ENCODE results near the gene IGF2BP1. TPM values are rescaled to one million over a fixed set of nuclear protein-coding genes. Genes with fewer than 3 reads are reported as not detected.
"Not testable (repeated sequence)": the region's sequence is repeated elsewhere in the genome, so short reads cannot be mapped to it uniquely, and the experiment has no call there.

Gene IGF2BP1
- polyA plus RNA-seq, 4 donors, result 0.30 to 34.0 (median 0.45) TPM; not detected in 1

DNA sequence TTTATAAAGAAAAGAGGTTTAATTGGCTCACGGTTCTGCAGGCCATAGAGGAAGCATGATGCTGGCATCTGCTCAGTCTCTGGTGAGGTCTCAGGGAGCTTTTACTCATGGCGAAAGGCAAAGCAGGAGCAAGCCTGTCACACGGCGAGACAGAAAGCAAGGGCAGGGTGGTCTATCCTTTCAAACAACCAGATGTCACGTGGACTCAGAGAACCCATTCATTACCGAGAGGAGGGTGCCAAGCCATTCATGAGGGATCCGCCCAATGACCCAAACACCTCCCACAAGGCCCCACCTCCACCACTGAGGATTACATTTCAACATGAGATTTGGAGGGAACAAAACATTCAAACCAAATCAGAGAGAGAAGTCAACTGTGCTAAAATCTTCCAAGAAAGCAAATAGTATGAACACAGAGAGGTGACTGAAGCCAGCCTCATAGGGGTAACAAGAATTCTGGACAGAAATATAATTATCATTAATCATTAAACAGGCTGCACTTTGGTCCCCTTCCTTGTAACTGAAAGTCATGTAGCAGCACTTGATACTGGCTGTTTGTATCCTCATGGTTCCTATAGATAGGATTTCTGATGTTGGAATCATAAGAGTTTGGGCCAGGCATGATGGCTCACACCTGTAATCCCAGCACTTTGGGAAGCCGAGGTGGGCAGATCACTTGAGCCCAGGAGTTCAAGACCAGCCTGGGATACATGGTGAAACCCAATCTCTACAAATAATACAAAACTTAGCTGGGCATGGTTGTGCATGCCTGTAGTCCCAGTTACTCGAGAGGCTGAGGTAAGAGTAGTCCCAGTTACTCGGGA lies 82.9 kb downstream of the IGF2BP1 start:
- FAIRE-seq, result no peak
- Histone ChIP-seq H3K4me1 (ENCODE audit: control insufficient read depth in 3 of 3, insufficient read depth in 2 of 3, low read depth in 1 of 3, low read length in 2 of 3) (peaks cover 0 to 14% (median 0%) of the 10 kb centered on the region in 3 donors), H3K36me3 (ENCODE audit: control insufficient read depth in 3 of 3, insufficient read depth in 2 of 3, low read depth in 1 of 3, low read length in 3 of 3) (no peaks in the 10 kb centered on the region), H3K4me3 (ENCODE audit: low read depth in 1 of 3, low read length in 3 of 3) (no peak overlapping the region), H3K9me3 (ENCODE audit: control insufficient read depth in 2 of 2, insufficient read depth in 1 of 2, low read depth in 1 of 2, low read length in 1 of 2) (peaks cover 0 to 10% of the 10 kb centered on the region in 2 donors), H3K27me3 (ENCODE audit: control insufficient read depth in 3 of 3, insufficient read depth in 3 of 3, low read length in 3 of 3) (peaks cover 0 to 6% (median 0%) of the 10 kb centered on the region in 3 donors), H3K27ac (ENCODE audit: low read depth in 1 of 3, low read length in 2 of 3) (peak overlapping the region; percentile 50 to 93 (median 59))
- 55 to 70% (median 58%) methylated on average over 10 of the region's 10 CpGs for WGBS, 3 donors
- peak; percentile 78 to 85 for DNase-seq

DNA sequence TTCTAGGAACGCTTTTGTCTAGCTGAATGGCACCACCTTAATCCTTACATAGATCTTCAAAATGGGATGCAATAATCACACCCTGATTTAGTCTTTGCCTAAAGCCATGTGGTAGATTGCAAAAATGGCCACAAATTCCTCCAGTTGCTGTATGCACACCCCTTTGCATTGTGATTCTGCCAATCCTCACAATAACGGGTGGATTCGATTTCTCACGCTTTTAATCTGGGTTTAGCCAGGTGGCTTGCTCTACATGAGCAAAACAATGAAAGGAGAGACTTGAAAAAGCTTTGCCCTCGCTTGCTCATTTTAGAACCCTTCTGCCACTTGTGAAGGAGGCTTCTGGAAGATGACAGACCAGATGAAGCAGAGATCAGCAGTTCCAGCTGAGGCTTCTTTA lies 85.0 kb downstream of the IGF2BP1 start:
- peaks cover 0 to 2% (median 0%) of the 10 kb centered on the region in 3 donors for H3K27me3 ChIP-seq (ENCODE audit: control insufficient read depth in 3 of 3, insufficient read depth in 3 of 3, low read length in 3 of 3)
- no peak for FAIRE-seq
- 80 to 92% (median 80%) methylated on average over 5 of the region's 5 CpGs for WGBS, 3 donors

DNA sequence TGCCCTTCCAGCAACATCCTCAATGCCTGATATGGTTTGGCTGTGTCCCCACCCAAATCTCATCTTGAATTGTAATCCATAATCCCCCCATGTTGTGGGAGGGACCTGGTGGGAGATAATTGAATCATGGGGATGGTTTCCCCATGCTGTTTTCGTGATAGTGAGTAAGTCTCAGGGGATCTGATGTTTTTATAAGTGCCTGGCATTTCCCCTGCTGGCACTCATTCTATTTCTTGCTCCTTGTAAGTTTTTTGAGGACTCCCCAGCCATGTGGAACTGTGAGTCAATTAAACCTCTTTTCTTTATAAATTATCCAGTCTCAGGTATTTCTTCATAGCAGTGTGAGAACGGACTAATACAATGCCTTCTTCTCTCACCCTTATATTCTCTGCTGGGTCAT lies 87.9 kb downstream of the IGF2BP1 start:
- H3K36me3 ChIP-seq (ENCODE audit: control insufficient read depth in 3 of 3, insufficient read depth in 2 of 3, low read depth in 1 of 3, low read length in 3 of 3); FAIRE-seq; DNase-seq; H3K27ac ChIP-seq (ENCODE audit: low read depth in 1 of 3, low read length in 2 of 3); H3K4me3 ChIP-seq (ENCODE audit: low read depth in 1 of 3, low read length in 3 of 3); H3K27me3 ChIP-seq (ENCODE audit: control insufficient read depth in 3 of 3, insufficient read depth in 3 of 3, low read length in 3 of 3); H3K9me3 ChIP-seq (ENCODE audit: control insufficient read depth in 2 of 2, insufficient read depth in 1 of 2, low read depth in 1 of 2, low read length in 1 of 2): not testable (repeated sequence)
- 72 to 80% (median 77%) methylated on average over 2 of the region's 2 CpGs for WGBS, 3 donors
- peaks cover 0 to 16% (median 0%) of the 10 kb centered on the region in 3 donors for H3K4me1 ChIP-seq (ENCODE audit: control insufficient read depth in 3 of 3, insufficient read depth in 2 of 3, low read depth in 1 of 3, low read length in 2 of 3)

More for the DNA sequence above, 85.0 kb downstream of the IGF2BP1 start:
- no peak overlapping the region for H3K4me3 ChIP-seq (ENCODE audit: low read depth in 1 of 3, low read length in 3 of 3)
- no peak overlapping the region for H3K27ac ChIP-seq (ENCODE audit: low read depth in 1 of 3, low read length in 2 of 3)
- no peak for DNase-seq
- peaks cover 0 to 20% (median 0%) of the 10 kb centered on the region in 3 donors for H3K4me1 ChIP-seq (ENCODE audit: control insufficient read depth in 3 of 3, insufficient read depth in 2 of 3, low read depth in 1 of 3, low read length in 2 of 3)
- no peaks in the 10 kb centered on the region for H3K36me3 ChIP-seq (ENCODE audit: control insufficient read depth in 3 of 3, insufficient read depth in 2 of 3, low read depth in 1 of 3, low read length in 3 of 3)
- H3K9me3 ChIP-seq (ENCODE audit: control insufficient read depth in 2 of 2, insufficient read depth in 1 of 2, low read depth in 1 of 2, low read length in 1 of 2), result peaks cover 0 to 10% of the 10 kb centered on the region in 2 donors

DNA sequence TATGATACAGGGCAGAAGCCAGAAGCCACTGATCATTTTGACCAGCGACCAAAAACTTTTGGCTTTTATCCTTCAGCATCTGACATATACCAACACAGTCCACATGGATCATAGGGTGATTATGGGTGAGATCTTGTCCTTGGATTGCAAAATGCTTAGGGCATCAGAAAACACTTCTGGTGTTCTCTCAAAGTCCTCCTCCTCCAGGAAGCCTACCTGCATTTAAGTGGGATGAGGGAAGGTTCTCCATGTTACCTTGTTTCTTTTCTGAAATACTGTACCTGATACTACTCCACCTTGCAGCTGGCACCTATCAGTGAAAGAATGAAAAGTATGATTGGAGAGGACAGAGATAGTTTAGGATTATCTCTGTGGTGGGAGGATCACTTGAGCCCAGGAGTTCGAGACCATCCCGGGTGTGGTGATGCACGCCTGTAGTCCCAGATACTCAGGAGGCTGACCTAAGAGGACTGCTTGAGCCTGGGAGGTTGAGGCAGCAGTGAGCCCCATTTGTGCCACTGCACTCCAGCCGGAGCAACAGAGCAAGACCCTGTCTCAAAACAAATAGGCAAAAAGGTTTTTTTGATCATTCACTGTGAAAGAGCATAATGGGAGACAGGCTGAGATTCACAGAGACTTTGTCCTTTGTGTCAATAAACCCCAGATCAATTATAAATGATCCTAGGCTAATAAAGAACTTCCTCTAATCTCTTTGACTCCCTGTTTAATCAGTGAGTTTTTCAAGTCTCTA lies 88.6 kb downstream of the IGF2BP1 start:
- H3K27ac ChIP-seq (ENCODE audit: low read depth in 1 of 3, low read length in 2 of 3), result no peak overlapping the region
- DNase-seq, result no peak
- no peak overlapping the region for H3K4me3 ChIP-seq (ENCODE audit: low read depth in 1 of 3, low read length in 3 of 3)
- no peaks in the 10 kb centered on the region for H3K27me3 ChIP-seq (ENCODE audit: control insufficient read depth in 3 of 3, insufficient read depth in 3 of 3, low read length in 3 of 3)
- no peaks in the 10 kb centered on the region for H3K9me3 ChIP-seq (ENCODE audit: control insufficient read depth in 2 of 2, insufficient read depth in 1 of 2, low read depth in 1 of 2, low read length in 1 of 2)
- FAIRE-seq, result no peak
- H3K36me3 ChIP-seq (ENCODE audit: control insufficient read depth in 3 of 3, insufficient read depth in 2 of 3, low read depth in 1 of 3, low read length in 3 of 3), result no peaks in the 10 kb centered on the region
- 38 to 66% (median 49%) methylated on average over 5 of the region's 5 CpGs for WGBS, 3 donors
- H3K4me1 ChIP-seq (ENCODE audit: control insufficient read depth in 3 of 3, insufficient read depth in 2 of 3, low read depth in 1 of 3, low read length in 2 of 3), result peaks cover 0 to 11% (median 0%) of the 10 kb centered on the region in 3 donors

DNA sequence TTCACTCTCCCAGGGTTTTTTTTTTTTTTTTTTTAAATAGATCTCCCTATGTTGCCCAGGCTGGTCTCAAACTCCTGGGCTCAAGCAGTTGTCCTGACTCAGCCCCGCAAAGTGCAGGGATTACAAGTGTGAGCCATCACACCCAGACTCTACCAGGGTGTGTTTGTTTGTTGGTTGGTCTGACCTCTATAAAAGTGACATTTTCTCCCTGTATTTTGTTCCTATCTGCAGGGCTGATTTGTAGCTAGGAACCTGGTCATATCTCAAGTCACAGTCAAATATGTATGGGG lies 89.1 kb downstream of the IGF2BP1 start:
- no peak for FAIRE-seq
- no peaks in the 10 kb centered on the region for H3K27me3 ChIP-seq (ENCODE audit: control insufficient read depth in 3 of 3, insufficient read depth in 3 of 3, low read length in 3 of 3)
- H3K36me3 ChIP-seq (ENCODE audit: control insufficient read depth in 3 of 3, insufficient read depth in 2 of 3, low read depth in 1 of 3, low read length in 3 of 3), result no peaks in the 10 kb centered on the region
- no peak overlapping the region for H3K27ac ChIP-seq (ENCODE audit: low read depth in 1 of 3, low read length in 2 of 3)
- no peaks in the 10 kb centered on the region for H3K9me3 ChIP-seq (ENCODE audit: control insufficient read depth in 2 of 2, insufficient read depth in 1 of 2, low read depth in 1 of 2, low read length in 1 of 2)
- 0 to 28% (median 20%) methylated on average over 1 of the region's 1 CpG for WGBS, 3 donors
- peaks cover 0 to 11% (median 0%) of the 10 kb centered on the region in 3 donors for H3K4me1 ChIP-seq (ENCODE audit: control insufficient read depth in 3 of 3, insufficient read depth in 2 of 3, low read depth in 1 of 3, low read length in 2 of 3)
- H3K4me3 ChIP-seq (ENCODE audit: low read depth in 1 of 3, low read length in 3 of 3), result no peak overlapping the region
- peak in 1 of 2 donors; percentile 74 for DNase-seq

DNA sequence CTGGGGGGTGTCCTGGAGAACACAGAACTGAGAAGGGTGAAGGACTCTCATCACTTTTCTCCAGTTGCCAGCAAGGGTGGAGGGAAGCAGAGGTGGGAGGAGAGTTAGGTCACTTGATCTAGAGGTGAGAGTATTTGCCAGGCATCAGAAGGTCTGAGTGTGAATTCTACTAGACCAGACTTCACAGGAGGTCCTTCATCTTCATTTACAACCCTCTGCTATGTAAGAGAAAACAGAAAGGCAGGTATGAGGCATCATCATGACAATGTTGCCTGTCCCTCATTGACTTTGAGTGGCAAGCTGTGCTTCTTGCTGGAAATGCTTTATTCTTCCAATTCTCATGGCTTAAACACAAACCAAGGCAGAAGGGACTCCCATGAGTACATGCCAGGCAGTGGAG lies 89.5 kb downstream of the IGF2BP1 start:
- DNase-seq (no peak), FAIRE-seq (no peak)
- Histone ChIP-seq H3K36me3 (ENCODE audit: control insufficient read depth in 3 of 3, insufficient read depth in 2 of 3, low read depth in 1 of 3, low read length in 3 of 3) (no peaks in the 10 kb centered on the region), H3K9me3 (ENCODE audit: control insufficient read depth in 2 of 2, insufficient read depth in 1 of 2, low read depth in 1 of 2, low read length in 1 of 2) (no peaks in the 10 kb centered on the region), H3K27me3 (ENCODE audit: control insufficient read depth in 3 of 3, insufficient read depth in 3 of 3, low read length in 3 of 3) (no peaks in the 10 kb centered on the region), H3K27ac (ENCODE audit: low read depth in 1 of 3, low read length in 2 of 3) (no peak overlapping the region), H3K4me3 (ENCODE audit: low read depth in 1 of 3, low read length in 3 of 3) (no peak overlapping the region), H3K4me1 (ENCODE audit: control insufficient read depth in 3 of 3, insufficient read depth in 2 of 3, low read depth in 1 of 3, low read length in 2 of 3) (peaks cover 0 to 11% (median 0%) of the 10 kb centered on the region in 3 donors)

DNA sequence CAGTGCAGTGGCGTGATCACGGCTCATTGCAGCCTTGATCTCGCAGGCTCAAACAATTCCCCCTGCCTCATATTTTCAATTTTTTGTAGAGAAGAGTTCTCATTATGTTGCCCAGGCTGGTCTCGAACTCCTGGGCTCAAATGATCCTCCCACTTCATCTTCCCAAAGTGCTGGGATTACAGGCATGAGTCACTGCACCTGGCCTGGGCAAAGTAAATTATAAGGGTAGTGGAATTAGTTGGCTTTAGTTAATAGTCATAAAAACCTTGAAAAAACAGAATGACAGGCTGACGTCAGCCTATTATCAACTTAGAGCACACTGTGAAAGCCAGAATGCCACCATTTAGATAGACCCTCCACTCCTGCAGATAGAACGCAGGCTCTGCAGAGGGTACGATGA lies 91.9 kb downstream of the IGF2BP1 start:
- 38 to 76% (median 60%) methylated on average over 7 of the region's 7 CpGs for WGBS, 3 donors
- H3K4me3 ChIP-seq (ENCODE audit: low read depth in 1 of 3, low read length in 3 of 3), result no peak overlapping the region
- no peaks in the 10 kb centered on the region for H3K9me3 ChIP-seq (ENCODE audit: control insufficient read depth in 2 of 2, insufficient read depth in 1 of 2, low read depth in 1 of 2, low read length in 1 of 2)
- peaks cover 0 to 11% (median 0%) of the 10 kb centered on the region in 3 donors for H3K4me1 ChIP-seq (ENCODE audit: control insufficient read depth in 3 of 3, insufficient read depth in 2 of 3, low read depth in 1 of 3, low read length in 2 of 3)
- H3K27me3 ChIP-seq (ENCODE audit: control insufficient read depth in 3 of 3, insufficient read depth in 3 of 3, low read length in 3 of 3), result no peaks in the 10 kb centered on the region
- DNase-seq, result peak; percentile 24 to 34
- FAIRE-seq, result no peak
- H3K27ac ChIP-seq (ENCODE audit: low read depth in 1 of 3, low read length in 2 of 3), result no peak overlapping the region
- no peaks in the 10 kb centered on the region for H3K36me3 ChIP-seq (ENCODE audit: control insufficient read depth in 3 of 3, insufficient read depth in 2 of 3, low read depth in 1 of 3, low read length in 3 of 3)

DNA sequence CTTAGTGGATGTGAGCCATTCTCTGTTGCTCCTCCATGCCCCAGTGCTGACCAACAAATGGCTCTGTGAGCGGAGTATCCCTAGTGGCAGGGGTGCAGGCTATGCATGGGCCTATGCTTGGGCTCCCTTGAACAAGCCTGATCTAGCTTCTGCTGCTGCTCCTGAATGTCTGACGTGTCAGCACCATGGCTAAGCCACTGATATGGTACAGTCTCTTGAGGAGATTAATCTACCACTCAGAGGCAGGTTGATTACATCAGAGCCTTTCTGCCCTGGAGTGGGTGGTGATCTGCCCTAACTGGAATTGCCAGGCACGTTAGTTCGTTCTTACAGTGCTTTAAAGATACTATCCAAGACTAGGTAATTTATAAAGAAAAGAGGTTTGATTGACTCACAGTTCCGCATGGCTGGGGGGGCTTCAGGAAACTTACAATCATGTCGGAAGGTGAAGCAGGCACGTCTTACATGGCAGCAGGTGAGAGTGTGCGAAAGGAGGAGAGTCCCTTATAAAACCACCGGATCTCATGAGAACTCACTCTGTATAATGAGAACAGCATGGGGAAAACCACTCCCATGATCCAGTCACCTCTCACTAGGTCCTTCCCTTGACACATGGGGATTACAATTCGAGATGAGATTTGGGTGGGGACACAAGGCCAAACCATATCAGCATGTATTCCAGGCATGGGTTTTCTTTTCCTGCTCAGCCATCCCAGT lies 93.9 kb downstream of the IGF2BP1 start:
- Histone ChIP-seq H3K9me3 (ENCODE audit: control insufficient read depth in 2 of 2, insufficient read depth in 1 of 2, low read depth in 1 of 2, low read length in 1 of 2) (no peaks in the 10 kb centered on the region), H3K4me3 (ENCODE audit: low read depth in 1 of 3, low read length in 3 of 3) (no peak overlapping the region), H3K27ac (ENCODE audit: low read depth in 1 of 3, low read length in 2 of 3) (no peak overlapping the region), H3K27me3 (ENCODE audit: control insufficient read depth in 3 of 3, insufficient read depth in 3 of 3, low read length in 3 of 3) (no peaks in the 10 kb centered on the region), H3K4me1 (ENCODE audit: control insufficient read depth in 3 of 3, insufficient read depth in 2 of 3, low read depth in 1 of 3, low read length in 2 of 3) (peaks cover 0 to 6% (median 0%) of the 10 kb centered on the region in 3 donors), H3K36me3 (ENCODE audit: control insufficient read depth in 3 of 3, insufficient read depth in 2 of 3, low read depth in 1 of 3, low read length in 3 of 3) (no peaks in the 10 kb centered on the region)
- FAIRE-seq (no peak), DNase-seq (no peak)
- 75 to 83% (median 76%) methylated on average over 10 of the region's 10 CpGs for WGBS, 3 donors

All from small intestine (tissue), 7 donors.